Smooth muscle cell of the pulmonary artery (primary cell): Measurements from ENCODE around the gene KLF18. TPM values are rescaled to one million over a fixed set of nuclear protein-coding genes. Genes with fewer than 3 reads are reported as not detected.

Experiments
- total RNA-seq: library from RNA; depleted of rRNA; stranded (reverse); fragments of >200 nt; gene quantifications from 2 replicates; pipeline ENCODE4 v1.2.3, GENCODE V29; 2014

The KLF18 gene
- total RNA-seq, result not detected in 2 replicates

DNA sequence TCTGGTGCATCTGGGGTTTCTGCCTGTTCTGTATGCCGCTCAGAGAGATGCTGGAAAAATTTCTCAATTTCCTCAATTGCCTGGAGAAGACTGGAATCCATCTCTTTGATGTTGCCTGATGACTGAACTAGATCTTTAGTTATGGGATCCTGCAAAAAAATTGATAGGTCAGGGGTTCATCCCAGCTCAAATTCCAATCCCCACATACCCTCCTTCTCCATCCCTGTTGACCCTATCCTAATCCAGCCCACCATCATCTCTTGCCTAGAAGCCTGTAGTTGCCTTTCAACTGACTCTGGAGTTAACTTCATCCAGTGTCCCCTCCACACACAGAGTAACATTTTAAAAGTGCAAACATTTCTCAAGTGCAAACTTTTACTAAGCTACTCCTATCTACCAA, at the start of gene KLF18:
Gene KLF18 (minus strand): TSS at position 101 of the 400 bp plus-strand sequence. CDS start 0 bp downstream, at position 101.

DNA sequence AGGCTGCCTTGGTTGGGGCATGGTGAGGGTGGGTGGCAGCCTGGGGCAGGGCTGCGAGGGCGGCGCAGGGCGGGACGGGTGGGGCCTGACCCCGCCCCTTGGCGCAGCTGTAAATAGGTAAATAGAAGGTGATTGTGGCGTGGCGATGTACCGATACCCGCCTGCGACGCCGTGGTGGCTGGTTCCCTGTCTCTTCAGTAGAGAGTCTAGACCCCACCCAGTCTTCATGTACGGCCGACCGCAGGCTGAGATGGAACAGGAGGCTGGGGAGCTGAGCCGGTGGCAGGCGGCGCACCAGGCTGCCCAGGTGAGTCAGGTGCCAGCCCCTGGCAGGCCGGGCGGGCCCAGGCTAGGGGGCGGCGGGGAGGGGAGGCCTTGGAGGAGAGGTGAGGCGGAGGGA, 22.7 kb downstream of the KLF18 start, which contains the start of gene KLF17:
Gene KLF17 (plus strand): TSS at position 140 of the 400 bp plus-strand sequence. CDS start 87 bp downstream, at position 227.

Other genes starting within 250 kb of the KLF18 start
- gene ARTN, start 207.8 kb downstream of the KLF18 start, total RNA-seq, result 0.07 and 0.63 TPM in 2 replicates
- 24.6 and 30.7 TPM in 2 replicates for gene IPO13, start 194.7 kb downstream of the KLF18 start, total RNA-seq
- 12.3 and 22.8 TPM in 2 replicates for gene DPH2, start 171.6 kb downstream of the KLF18 start, total RNA-seq
- gene ATP6V0B, start 166.7 kb downstream of the KLF18 start, total RNA-seq, result 107 and 134 TPM in 2 replicates
- gene B4GALT2, start 162.4 kb downstream of the KLF18 start, total RNA-seq, result 116 and 142 TPM in 2 replicates
- gene CCDC24, start 150.0 kb downstream of the KLF18 start, total RNA-seq, result 5.1 and 6.3 TPM in 2 replicates
- gene SLC6A9, start 110.2 kb downstream of the KLF18 start, total RNA-seq, result 15.1 and 16.2 TPM in 2 replicates
- 0.13 TPM in 2 replicates for gene KLF17, start 22.8 kb downstream of the KLF18 start, total RNA-seq
- 13.7 and 19.8 TPM in 2 replicates for gene DMAP1, start 71.8 kb upstream of the KLF18 start, total RNA-seq
- gene ERI3, start 213.6 kb upstream of the KLF18 start, total RNA-seq, result 53.2 and 58.5 TPM in 2 replicates